SH-SY5Y (cell line): Measurements from ENCODE around the gene TPRN.

Source experiments
- GATA2 ChIP-seq: IDR thresholded peaks from 2 replicates; pipeline ENCODE4 v1.6.1; 2011; ENCODE audit warnings: mild to moderate bottlenecking, low read depth, low read length
- GATA3 ChIP-seq: IDR thresholded peaks from 2 replicates; pipeline ENCODE4 v1.6.1; 2011; ENCODE audit warnings: low read depth, mild to moderate bottlenecking, low read length, moderate library complexity

TPRN gene

DNA sequence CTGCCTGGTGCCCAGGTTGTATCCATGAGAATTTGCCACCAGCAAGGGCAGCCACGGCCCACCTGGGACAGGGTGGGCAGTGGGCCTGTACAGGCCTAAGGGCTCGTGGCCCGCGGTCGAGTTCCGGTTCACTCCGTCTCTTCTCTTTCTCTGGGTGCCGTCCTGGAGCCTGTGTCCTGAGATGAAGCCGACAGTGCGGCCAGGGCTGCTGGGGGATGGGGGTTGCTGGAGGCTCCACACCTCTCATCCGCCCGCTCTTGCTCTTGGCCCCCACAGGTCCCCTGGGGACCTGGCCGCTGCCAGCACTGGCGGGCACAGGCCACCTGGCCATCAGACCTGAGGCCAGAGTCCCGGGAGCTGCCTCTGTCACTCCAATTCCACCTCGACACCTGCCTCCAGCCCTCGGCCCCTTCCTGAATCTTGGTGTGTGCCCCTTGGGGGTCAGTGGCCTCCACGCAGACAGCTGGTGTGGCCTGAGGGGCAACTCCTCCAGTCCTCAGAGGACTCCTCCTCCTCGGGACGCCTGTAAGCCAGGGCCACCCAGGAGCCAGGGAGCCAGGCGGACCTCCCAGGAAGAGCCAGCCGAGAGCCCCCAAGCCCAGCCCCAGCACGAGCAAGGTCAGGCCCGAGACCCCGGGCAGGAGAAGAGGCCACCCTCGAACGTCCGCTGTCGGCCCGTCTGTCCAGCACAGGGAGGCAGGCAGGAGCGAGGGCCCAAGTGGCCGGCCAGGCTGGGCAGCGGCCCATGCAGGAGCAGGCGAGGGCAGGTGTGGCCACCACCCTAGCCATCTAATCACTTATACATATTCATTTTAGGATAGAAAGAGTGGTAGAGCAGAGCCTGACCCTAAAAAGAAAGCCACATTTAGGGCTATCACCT, 35.9 kb downstream of the TPRN start:
- no peak for TF ChIP-seq GATA3
- TF ChIP-seq GATA2, result no peak

DNA sequence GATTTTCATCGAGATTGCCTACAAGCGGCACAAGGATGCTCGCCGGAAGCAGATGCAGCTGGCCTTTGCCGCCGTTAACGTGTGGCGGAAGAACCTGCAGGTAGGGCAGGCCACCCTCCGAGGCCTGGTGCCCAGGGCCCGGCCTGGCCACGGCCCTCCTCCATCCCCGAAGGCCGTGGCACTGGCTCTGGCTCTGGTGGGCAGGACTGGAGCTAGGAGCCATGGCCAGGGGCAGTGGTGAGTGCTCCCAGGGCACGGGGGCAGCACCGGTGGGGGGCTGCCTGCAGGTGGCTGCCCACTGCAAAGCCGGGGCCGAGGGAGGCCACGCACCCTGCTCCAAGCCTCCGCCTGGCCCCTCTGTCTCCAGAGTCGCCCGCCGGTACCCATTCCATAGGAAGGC, 36.7 kb downstream of the TPRN start:
- TF ChIP-seq GATA2, result no peak
- no peak for TF ChIP-seq GATA3

DNA sequence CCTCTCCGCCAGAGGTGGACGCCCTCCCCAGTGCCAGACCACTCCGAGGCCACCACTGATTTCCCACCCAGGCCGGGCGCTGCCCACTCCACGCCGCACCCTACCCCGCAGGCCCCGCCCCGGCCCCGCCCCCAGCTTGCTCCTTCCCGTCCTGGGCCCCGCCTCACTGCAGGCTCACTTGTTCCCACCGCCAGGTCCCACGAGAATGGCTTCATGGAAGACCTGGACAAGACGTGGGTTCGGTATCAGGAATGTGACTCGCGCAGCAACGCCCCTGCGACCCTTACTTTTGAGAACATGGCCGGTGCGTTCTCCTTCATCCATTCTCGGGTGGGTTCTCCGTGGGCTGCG, 37.2 kb downstream of the TPRN start:
- TF ChIP-seq GATA3 (no peak), GATA2 (no peak)

DNA sequence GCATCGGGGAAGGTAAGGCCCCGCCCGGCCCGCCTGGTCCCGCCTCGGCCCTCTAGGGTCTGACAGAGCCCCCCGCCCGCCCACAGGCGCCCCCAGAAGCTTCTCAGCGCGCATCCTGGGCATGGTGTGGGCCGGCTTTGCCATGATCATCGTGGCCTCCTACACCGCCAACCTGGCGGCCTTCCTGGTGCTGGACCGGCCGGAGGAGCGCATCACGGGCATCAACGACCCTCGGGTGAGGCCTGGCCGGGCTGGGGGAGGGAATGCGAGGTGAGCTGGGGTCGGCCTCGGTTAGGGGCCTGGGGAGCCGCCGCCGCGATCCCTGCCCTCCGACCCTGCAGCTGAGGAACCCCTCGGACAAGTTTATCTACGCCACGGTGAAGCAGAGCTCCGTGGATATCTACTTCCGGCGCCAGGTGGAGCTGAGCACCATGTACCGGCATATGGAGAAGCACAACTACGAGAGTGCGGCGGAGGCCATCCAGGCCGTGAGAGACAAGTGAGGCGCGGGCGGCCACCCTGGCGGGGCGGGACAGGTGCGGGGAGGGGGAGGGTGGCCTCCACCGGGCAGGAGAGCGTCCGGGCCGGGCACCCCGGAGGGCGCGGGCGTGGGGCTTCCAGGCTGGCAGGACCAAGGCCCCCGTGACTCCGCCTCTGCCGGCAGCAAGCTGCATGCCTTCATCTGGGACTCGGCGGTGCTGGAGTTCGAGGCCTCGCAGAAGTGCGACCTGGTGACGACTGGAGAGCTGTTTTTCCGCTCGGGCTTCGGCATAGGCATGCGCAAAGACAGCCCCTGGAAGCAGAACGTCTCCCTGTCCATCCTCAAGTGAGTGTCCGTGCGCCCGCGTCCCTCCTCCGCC, 37.8 kb downstream of the TPRN start:
- TF ChIP-seq GATA3 (no peak), GATA2 (no peak)

GRCh38 chr9:137161558-137162486, 38.7 kb downstream of the TPRN start:
- TF ChIP-seq GATA3 (no peak), GATA2 (no peak)

GRCh38 chr9:137160716-137161557, 39.6 kb downstream of the TPRN start:
- no peak for TF ChIP-seq GATA3
- no peak for TF ChIP-seq GATA2

DNA sequence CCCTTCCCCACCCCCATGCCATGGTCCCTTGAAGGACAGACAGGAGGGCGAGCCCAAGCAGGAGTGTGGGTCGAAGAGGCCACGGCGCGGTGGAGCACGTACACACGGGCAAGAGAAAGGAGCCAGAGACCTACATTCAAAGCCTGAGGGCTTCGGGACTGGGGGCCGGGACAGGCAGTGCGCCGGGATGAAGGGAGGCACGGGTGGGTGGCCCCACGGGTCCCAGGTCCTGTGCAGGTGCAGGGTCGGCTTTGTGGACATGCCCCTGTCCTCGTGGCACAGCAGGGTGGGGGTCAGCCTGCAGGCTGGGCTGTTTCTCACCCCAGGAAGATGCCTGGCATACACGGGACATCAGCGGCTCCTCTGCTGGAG, 40.5 kb downstream of the TPRN start:
- TF ChIP-seq GATA3, result no peak
- TF ChIP-seq GATA2, result no peak

- TF ChIP-seq GATA2, result no peak
Observed at GRCh38 chr9:137159105-137160053, 41.2 kb downstream of the TPRN start.

GRCh38 chr9:137158625-137159024, 41.9 kb downstream of the TPRN start:
- TF ChIP-seq GATA2 (no peak), GATA3 (no peak)

DNA sequence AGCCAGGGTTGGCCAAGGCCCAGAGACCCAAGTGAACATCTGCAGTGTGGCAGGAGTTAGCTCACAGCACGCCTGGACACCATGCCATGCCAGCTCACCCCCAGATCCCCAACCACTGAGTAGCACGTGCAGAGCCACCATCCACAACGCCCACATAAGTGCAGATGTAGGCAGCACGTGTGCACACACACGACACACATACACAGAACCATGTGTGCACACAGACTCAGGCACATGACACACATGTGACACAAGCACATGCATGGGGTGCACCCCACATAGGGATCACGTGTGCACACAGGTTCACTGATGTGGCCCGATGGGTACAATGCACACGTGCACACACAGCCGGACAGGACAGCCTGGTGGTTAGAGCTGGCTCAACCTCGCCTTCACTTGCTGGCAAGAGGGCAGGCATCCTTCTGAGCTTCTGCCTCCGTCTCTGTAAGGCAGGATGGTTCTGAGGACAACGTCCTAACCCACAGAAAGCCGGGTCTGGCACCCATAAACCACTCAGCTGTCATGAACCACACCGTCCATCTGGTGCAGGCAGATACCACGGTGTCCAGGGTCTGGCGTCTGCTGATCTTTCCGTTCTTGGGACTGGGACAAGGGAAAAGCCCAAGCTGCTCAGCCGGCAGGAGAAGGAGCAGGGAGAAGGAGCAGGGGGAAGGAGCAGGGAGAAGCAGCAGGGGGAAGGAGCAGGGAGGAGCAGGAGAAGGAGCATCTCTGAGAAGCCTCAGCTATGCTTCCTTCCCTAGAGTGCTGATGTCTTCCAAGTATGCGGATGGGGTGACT, 42.7 kb downstream of the TPRN start:
- no peak for TF ChIP-seq GATA2
- TF ChIP-seq GATA3, result no peak

- no peak for TF ChIP-seq GATA2
- TF ChIP-seq GATA3, result no peak
Observed at GRCh38 chr9:137156567-137157375, 43.8 kb downstream of the TPRN start.
